ENCODE measurements around the gene OSCP1. TPM values are rescaled to one million over a fixed set of nuclear protein-coding genes. Genes with fewer than 3 reads are reported as not detected.

Gene OSCP1
- total and polyA plus RNA-seq, 4 donors = 16.9 to 31.4 (median 23.2) TPM

DNA sequence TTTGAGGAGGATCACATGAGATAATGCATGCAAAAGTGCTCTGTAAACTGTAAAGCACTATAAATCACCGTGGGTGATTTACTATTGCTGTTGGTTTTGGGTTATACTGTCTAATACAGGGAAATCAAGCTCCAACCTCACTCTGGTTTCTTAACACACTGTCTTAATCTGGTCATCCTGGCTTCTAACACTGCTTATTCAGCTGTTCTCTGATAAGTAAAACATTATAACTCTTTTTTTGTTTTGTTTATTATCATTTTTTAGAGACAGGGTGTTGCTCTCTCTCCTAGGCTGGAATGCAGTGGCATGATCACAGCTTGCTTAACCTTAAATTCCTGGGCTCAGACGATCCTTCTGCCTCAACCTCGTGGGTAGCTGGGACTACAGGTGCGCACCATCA lies 30.7 kb downstream of the OSCP1 start:
- Histone ChIP-seq H3K4me3 (no peak overlapping the region), H3K27ac (ENCODE audit: low read depth in 1 of 2, low read length in 1 of 2) (no peak overlapping the region), H3K9me3 (ENCODE audit: control insufficient read depth in 4 of 4, insufficient read depth in 3 of 4, low read length in 3 of 4) (no peaks in the 10 kb centered on the region), H3K9ac (ENCODE audit: insufficient read depth in 1 of 2, low read length in 2 of 2) (no peak overlapping the region), H3K4me1 (ENCODE audit: control insufficient read depth in 5 of 5, insufficient read depth in 5 of 5, low read length in 5 of 5) (peaks cover 0 to 5% (median 0%) of the 10 kb centered on the region in 5 donors), H3K27me3 (ENCODE audit: control insufficient read depth in 3 of 3, insufficient read depth in 3 of 3, low read length in 2 of 3) (no peaks in the 10 kb centered on the region), H3K36me3 (ENCODE audit: control insufficient read depth in 4 of 4, insufficient read depth in 4 of 4, low read length in 4 of 4) (peaks cover 0 to 14% (median 5%) of the 10 kb centered on the region in 4 donors)
- 80 to 81% methylated on average over 4 of the region's 4 CpGs for WGBS, 2 donors
- DNase-seq = no peak
- ATAC-seq (ENCODE audit: insufficient read depth, low FRiP score) = no peak
- TF ChIP-seq, protein P1, sequence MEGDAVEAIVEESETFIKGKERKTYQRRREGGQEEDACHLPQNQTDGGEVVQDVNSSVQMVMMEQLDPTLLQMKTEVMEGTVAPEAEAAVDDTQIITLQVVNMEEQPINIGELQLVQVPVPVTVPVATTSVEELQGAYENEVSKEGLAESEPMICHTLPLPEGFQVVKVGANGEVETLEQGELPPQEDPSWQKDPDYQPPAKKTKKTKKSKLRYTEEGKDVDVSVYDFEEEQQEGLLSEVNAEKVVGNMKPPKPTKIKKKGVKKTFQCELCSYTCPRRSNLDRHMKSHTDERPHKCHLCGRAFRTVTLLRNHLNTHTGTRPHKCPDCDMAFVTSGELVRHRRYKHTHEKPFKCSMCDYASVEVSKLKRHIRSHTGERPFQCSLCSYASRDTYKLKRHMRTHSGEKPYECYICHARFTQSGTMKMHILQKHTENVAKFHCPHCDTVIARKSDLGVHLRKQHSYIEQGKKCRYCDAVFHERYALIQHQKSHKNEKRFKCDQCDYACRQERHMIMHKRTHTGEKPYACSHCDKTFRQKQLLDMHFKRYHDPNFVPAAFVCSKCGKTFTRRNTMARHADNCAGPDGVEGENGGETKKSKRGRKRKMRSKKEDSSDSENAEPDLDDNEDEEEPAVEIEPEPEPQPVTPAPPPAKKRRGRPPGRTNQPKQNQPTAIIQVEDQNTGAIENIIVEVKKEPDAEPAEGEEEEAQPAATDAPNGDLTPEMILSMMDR (IDR thresholded peaks at IDR 0.05; ENCODE audit: control extremely low read depth, extremely low read depth) = no peak

DNA sequence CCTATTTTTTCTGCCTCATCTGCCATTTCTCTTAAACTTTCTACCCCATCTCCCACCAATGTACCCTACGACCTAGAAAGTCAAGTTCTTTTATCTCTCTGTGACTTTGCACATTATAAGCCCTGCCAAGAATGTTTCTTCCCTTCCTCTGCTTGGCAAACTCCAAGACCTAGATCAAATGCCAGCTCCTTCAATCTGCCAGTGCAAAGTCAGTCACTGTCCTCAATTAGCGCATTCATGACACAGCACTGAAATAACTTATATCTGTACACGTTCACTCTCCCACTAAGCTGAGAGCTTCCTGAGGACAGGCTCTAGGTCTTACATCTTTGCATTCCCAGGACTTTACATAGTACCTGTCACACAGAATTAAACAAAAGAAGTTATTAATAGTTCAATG lies 31.1 kb downstream of the OSCP1 start:
- ATAC-seq (ENCODE audit: insufficient read depth, low FRiP score) = no peak
- H3K9me3 ChIP-seq (ENCODE audit: control insufficient read depth in 4 of 4, insufficient read depth in 3 of 4, low read length in 3 of 4) = no peaks in the 10 kb centered on the region
- H3K27ac ChIP-seq (ENCODE audit: low read depth in 1 of 2, low read length in 1 of 2) = no peak overlapping the region
- peaks cover 0 to 14% (median 5%) of the 10 kb centered on the region in 4 donors for H3K36me3 ChIP-seq (ENCODE audit: control insufficient read depth in 4 of 4, insufficient read depth in 4 of 4, low read length in 4 of 4)
- no peak for DNase-seq
- H3K27me3 ChIP-seq (ENCODE audit: control insufficient read depth in 3 of 3, insufficient read depth in 3 of 3, low read length in 2 of 3) = no peaks in the 10 kb centered on the region
- peaks cover 0 to 5% (median 0%) of the 10 kb centered on the region in 5 donors for H3K4me1 ChIP-seq (ENCODE audit: control insufficient read depth in 5 of 5, insufficient read depth in 5 of 5, low read length in 5 of 5)
- WGBS, 2 donors = 85 to 87% methylated on average over 3 of the region's 3 CpGs
- no peak overlapping the region for H3K4me3 ChIP-seq
- no peak overlapping the region for H3K9ac ChIP-seq (ENCODE audit: insufficient read depth in 1 of 2, low read length in 2 of 2)
- TF ChIP-seq, protein P1 (IDR thresholded peaks at IDR 0.05; ENCODE audit: control extremely low read depth, extremely low read depth) = no peak

DNA sequence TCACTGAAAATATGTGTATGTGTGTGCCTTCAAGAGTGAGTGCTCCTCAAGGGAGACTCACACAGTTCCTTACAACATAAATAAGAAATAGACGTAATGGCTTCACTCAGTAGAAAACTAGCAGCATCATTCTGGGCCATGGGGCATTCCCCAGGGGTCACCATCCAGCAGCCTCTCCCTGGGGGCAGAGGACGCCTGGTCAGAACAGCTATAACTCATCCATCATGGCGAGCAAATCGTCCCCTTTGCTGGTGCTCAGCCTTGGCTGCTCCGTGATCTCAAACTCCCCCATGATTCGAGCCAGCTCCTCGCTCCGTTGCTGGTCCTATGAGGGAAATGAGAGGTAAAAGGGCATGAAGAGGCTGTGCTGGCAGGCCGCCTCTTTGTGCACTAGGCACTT lies 32.3 kb downstream of the OSCP1 start:
- Histone ChIP-seq H3K27me3 (ENCODE audit: control insufficient read depth in 3 of 3, insufficient read depth in 3 of 3, low read length in 2 of 3) (no peaks in the 10 kb centered on the region), H3K4me1 (ENCODE audit: control insufficient read depth in 5 of 5, insufficient read depth in 5 of 5, low read length in 5 of 5) (peaks cover 0 to 5% (median 0%) of the 10 kb centered on the region in 5 donors), H3K27ac (ENCODE audit: low read depth in 1 of 2, low read length in 1 of 2) (no peak overlapping the region), H3K36me3 (ENCODE audit: control insufficient read depth in 4 of 4, insufficient read depth in 4 of 4, low read length in 4 of 4) (peaks cover 0 to 12% (median 5%) of the 10 kb centered on the region in 4 donors), H3K4me3 (no peak overlapping the region), H3K9ac (ENCODE audit: insufficient read depth in 1 of 2, low read length in 2 of 2) (no peak overlapping the region), H3K9me3 (ENCODE audit: control insufficient read depth in 4 of 4, insufficient read depth in 3 of 4, low read length in 3 of 4) (no peaks in the 10 kb centered on the region)
- ATAC-seq (ENCODE audit: insufficient read depth, low FRiP score) (no peak), DNase-seq (no peak)
- 90 to 95% methylated on average over 9 of the region's 9 CpGs for WGBS, 2 donors
- TF ChIP-seq, protein P1 (IDR thresholded peaks at IDR 0.05; ENCODE audit: control extremely low read depth, extremely low read depth) = no peak
